Activated gamma-delta T cell treated with Interleukin-2 at 50 U/mL for 16 hours (primary cell): ENCODE data around the gene ANHX.
"Not testable (repeated sequence)": the region's sequence is repeated elsewhere in the genome, so short reads cannot be mapped to it uniquely, and the experiment has no call there.

Experiments used
- DNase-seq: peaks from one replicate; pipeline ENCODE4 v3.0.0-alpha.2; 2020

Gene ANHX

GRCh38 chr12:133235401-133236112 lies at the start of gene ANHX:
TSS of gene ANHX (minus strand) at chr12:133235877. CDS start at chr12:133234356, 1,521 bp downstream.
- no peak for DNase-seq

GRCh38 chr12:133264668-133265067 lies 29.0 kb upstream of the ANHX start:
- DNase-seq: not testable (repeated sequence)

- no peak for DNase-seq
Observed at GRCh38 chr12:133264173-133264572, 28.5 kb upstream of the ANHX start.

- no peak for DNase-seq
Observed at GRCh38 chr12:133256321-133256720, 20.6 kb upstream of the ANHX start.

GRCh38 chr12:133255833-133256232 lies 20.2 kb upstream of the ANHX start:
- not testable (repeated sequence) for DNase-seq

GRCh38 chr12:133251732-133252131 lies 16.1 kb upstream of the ANHX start:
- no peak for DNase-seq

- DNase-seq: no peak
Observed at GRCh38 chr12:133236556-133236955, 879 bp upstream of the ANHX start.

- no peak for DNase-seq
Observed at GRCh38 chr12:133236144-133236543, 467 bp upstream of the ANHX start.

GRCh38 chr12:133234971-133235370 lies 706 bp downstream of the ANHX start:
- DNase-seq: no peak

- DNase-seq: no peak
Observed at GRCh38 chr12:133233993-133234564, 1.6 kb downstream of the ANHX start.

GRCh38 chr12:133233006-133233405 lies 2.7 kb downstream of the ANHX start:
- DNase-seq: no peak

- DNase-seq: no peak
Observed at GRCh38 chr12:133231001-133231400, 4.7 kb downstream of the ANHX start.

- no peak for DNase-seq
Observed at GRCh38 chr12:133227281-133227852, 8.3 kb downstream of the ANHX start.

GRCh38 chr12:133226690-133227089 lies 9.0 kb downstream of the ANHX start:
- DNase-seq: no peak

- DNase-seq: no peak
Observed at GRCh38 chr12:133225527-133225926, 10.2 kb downstream of the ANHX start.

GRCh38 chr12:133222211-133222610 lies 13.5 kb downstream of the ANHX start:
- no peak for DNase-seq

- DNase-seq: no peak
Observed at GRCh38 chr12:133221241-133221640, 14.4 kb downstream of the ANHX start.

GRCh38 chr12:133220521-133220920 lies 15.2 kb downstream of the ANHX start:
- no peak for DNase-seq

GRCh38 chr12:133217219-133217618 lies 18.5 kb downstream of the ANHX start:
- no peak for DNase-seq

GRCh38 chr12:133215724-133216123 lies 20.0 kb downstream of the ANHX start:
- DNase-seq: no peak

GRCh38 chr12:133206390-133206789 lies 29.3 kb downstream of the ANHX start:
- no peak for DNase-seq

- DNase-seq: no peak
Observed at GRCh38 chr12:133204264-133204603, 31.4 kb downstream of the ANHX start.

- DNase-seq: no peak
Observed at GRCh38 chr12:133203344-133204263, 32.1 kb downstream of the ANHX start.
